Left lung (tissue), 10 donors: ENCODE data around the gene SLC6A3. TPM values are rescaled to one million over a fixed set of nuclear protein-coding genes. Genes with fewer than 3 reads are reported as not detected.
A peak's percentile ranks its signal among the peaks of the same experiment; 100 is the strongest.

Experiments
- ATAC-seq: fragments of 200-7000 bp; cut with Tn5 transposase; one replicate; pipeline ENCODE4 v1.9.1; 2020; ENCODE audit warnings: moderate library complexity
- DNase-seq, 4 donors: peaks; one replicate each; pipeline ENCODE4 v3.0.0-alpha.2; 2013 to 2020
- H3K27ac ChIP-seq, 2 donors: fragments of 200-600 bp; sonication (generic) in 1 of 2; one replicate each; pipeline versions ENCODE4 v1.5.0 to v1.8.0; 2020 to 2021
- H3K27me3 ChIP-seq, 2 donors: fragments of 200-600 bp; sonication (generic) in 1 of 2; one replicate each; pipeline versions ENCODE4 v1.5.0 to v1.8.0; 2020 to 2021
- H3K36me3 ChIP-seq, 2 donors: fragments of 200-600 bp; sonication (generic) in 1 of 2; one replicate each; pipeline versions ENCODE4 v1.5.0 to v1.8.0; 2020 to 2021
- H3K4me1 ChIP-seq, 2 donors: fragments of 200-600 bp; one replicate each; pipeline ENCODE4 v1.8.0; 2021
- H3K4me3 ChIP-seq, 2 donors: fragments of 200-600 bp; sonication (generic) in 1 of 2; one replicate each; pipeline versions ENCODE4 v1.5.0 to v1.8.0; 2020 to 2021; ENCODE audit warnings: mild to moderate bottlenecking in 1 of 2
- H3K9me3 ChIP-seq, 2 donors: fragments of 200-600 bp; sonication (generic) in 1 of 2; one replicate each; pipeline versions ENCODE4 v1.5.0 to v1.8.0; 2020 to 2021
- CTCF ChIP-seq, 2 donors: fragments of 200-600 bp; sonication (generic) in 1 of 2; IDR thresholded peaks; one replicate each; pipeline versions ENCODE4 v1.5.0 to v1.8.0; 2021; ENCODE audit warnings: antibody characterized with exemption in 2 of 2
- intact Hi-C, 2 donors: fragments of 100-400 bp; cut with DNase I; formaldehyde crosslinking; loops; one replicate each; pipeline versions ENCODE4 v1.11.2 to v1.14.2; 2022
- polyA plus RNA-seq, 6 donors: library from polyadenylated mRNA; unstranded; fragments of 120-200 nt; gene quantifications; one replicate each; pipeline ENCODE4 v1.2.1, GENCODE V29; 2013; ENCODE audit not compliant: insufficient read length in 6 of 6
- total RNA-seq, 2 donors: library from RNA; stranded (reverse); fragmentation: NEBNext Ultra II Directional; extraction: Animal tissue kit (Norgen Biotek cat#: 25700); gene quantifications; one replicate each; pipeline ENCODE4 v1.2.1, GENCODE V29; 2021
- donor health status: DM: no; HTN: yes; CAD: no.
- donor health status: DM: no; HTN: no; CAD: no.

SLC6A3 gene
- total and polyA plus RNA-seq, 8 donors = 0.10 to 4.5 (median 2.8) TPM

GRCh38 chr5:1471997-1472963 lies 27.0 kb upstream of the SLC6A3 start:
- H3K4me1 ChIP-seq = peaks cover 0 to 29% of the 10 kb centered on the region in 2 donors
- peaks cover 0 to 100% of the 10 kb centered on the region in 2 donors for H3K36me3 ChIP-seq
- H3K27ac ChIP-seq = no peak overlapping the region
- TF ChIP-seq CTCF (IDR thresholded peaks at IDR 0.05) = no peak
- no peak for ATAC-seq
- intact Hi-C loops = no loop called here
- no peaks in the 10 kb centered on the region for H3K27me3 ChIP-seq
- DNase-seq = peak in 2 of 4 donors; percentile 32 to 59
- no peaks in the 10 kb centered on the region for H3K9me3 ChIP-seq
- no peak overlapping the region for H3K4me3 ChIP-seq

- H3K36me3 ChIP-seq = peaks cover 0 to 100% of the 10 kb centered on the region in 2 donors
- H3K27me3 ChIP-seq = no peaks in the 10 kb centered on the region
- no peak overlapping the region for H3K27ac ChIP-seq
- H3K9me3 ChIP-seq = no peaks in the 10 kb centered on the region
- TF ChIP-seq CTCF (IDR thresholded peaks at IDR 0.05) = no peak
- no peak for ATAC-seq
- H3K4me1 ChIP-seq = peaks cover 0 to 20% of the 10 kb centered on the region in 2 donors
- peak in 2 of 4 donors; percentile 30 to 55 for DNase-seq
- H3K4me3 ChIP-seq = no peak overlapping the region
- intact Hi-C loops = no loop called here
Measured at GRCh38 chr5:1471240-1471853, 26.1 kb upstream of the SLC6A3 start.

- H3K4me1 ChIP-seq = peaks cover 0 to 14% of the 10 kb centered on the region in 2 donors
- intact Hi-C loops = no loop called here
- no peak overlapping the region for H3K4me3 ChIP-seq
- H3K9me3 ChIP-seq = no peaks in the 10 kb centered on the region
- no peaks in the 10 kb centered on the region for H3K27me3 ChIP-seq
- ATAC-seq = no peak
- DNase-seq = peak in 2 of 4 donors; percentile 31 to 75
- H3K36me3 ChIP-seq = peaks cover 0 to 100% of the 10 kb centered on the region in 2 donors
- TF ChIP-seq CTCF (IDR thresholded peaks at IDR 0.05) = no peak
- no peak overlapping the region for H3K27ac ChIP-seq
Measured at GRCh38 chr5:1470762-1471211, 25.5 kb upstream of the SLC6A3 start.

GRCh38 chr5:1468629-1469527 lies 23.6 kb upstream of the SLC6A3 start:
- Histone ChIP-seq H3K4me3 (no peak overlapping the region), H3K4me1 (no peaks in the 10 kb centered on the region), H3K27me3 (no peaks in the 10 kb centered on the region), H3K36me3 (peaks cover 0 to 92% of the 10 kb centered on the region in 2 donors), H3K9me3 (no peaks in the 10 kb centered on the region), H3K27ac (no peak overlapping the region)
- ATAC-seq = no peak
- DNase-seq = peak in 2 of 4 donors; percentile 24 to 76
- intact Hi-C loops = no loop called here
- peak in 1 of 2 donors; percentile 2 for TF ChIP-seq CTCF (IDR thresholded peaks at IDR 0.05)
